ENCODE results near the gene CDCA8. TPM values are rescaled to one million over a fixed set of nuclear protein-coding genes. Genes with fewer than 3 reads are reported as not detected.

CDCA8 gene
- total RNA-seq, 1 experiment from 2014 or later: 48.5 TPM

GRCh38 chr1:37752213-37752582, 59.9 kb downstream of the CDCA8 start:
- Histone ChIP-seq H3K27me3 (ENCODE audit: insufficient read depth, low read length) (peaks cover 31% of the 10 kb centered on the region; the same call in 1 of the 2 replicates), H3K9me3 (ENCODE audit: control insufficient read depth, low read depth, low read length) (no peaks in the 10 kb centered on the region), H3K14ac (ENCODE audit: insufficient read depth, low read length) (no peak overlapping the region), H2BK15ac (ENCODE audit: low read depth, low read length) (no peak overlapping the region), H3K4me2 (ENCODE audit: insufficient read depth, insufficient read length, low read length) (no peak overlapping the region), H2AK5ac (ENCODE audit: insufficient read length, low read length) (no peak overlapping the region), H3K18ac (ENCODE audit: insufficient read length, low read depth, low read length) (no peak overlapping the region), H3K79me1 (ENCODE audit: insufficient read depth, low read depth, low read length, poor library complexity, severe bottlenecking) (no peaks in the 10 kb centered on the region), H3K23me2 (ENCODE audit: insufficient read length, low read depth, low read length, poor library complexity, severe bottlenecking) (no peaks in the 10 kb centered on the region), H3K79me2 (ENCODE audit: insufficient read depth, low read length) (no peaks in the 10 kb centered on the region), H2BK20ac (ENCODE audit: low read depth, low read length, poor library complexity, severe bottlenecking) (no peak overlapping the region), H2BK12ac (ENCODE audit: insufficient read length, low read depth, low read length) (no peak overlapping the region), H3K9ac (ENCODE audit: extremely low read depth, insufficient read length, low read length) (no peak overlapping the region), H3K4me1 (ENCODE audit: insufficient read depth, low read length) (no peaks in the 10 kb centered on the region; the same call in 1 of the 2 replicates), H2AFZ (ENCODE audit: low read length) (no peak overlapping the region), H2BK5ac (ENCODE audit: insufficient read length, low read length) (no peak overlapping the region), H3K23ac (ENCODE audit: insufficient read length, low read depth, low read length) (no peak overlapping the region), H3K4ac (ENCODE audit: low read depth, low read length) (no peak overlapping the region), H3K27ac (ENCODE audit: insufficient read length, low read depth, low read length) (no peak overlapping the region), H3T11ph (ENCODE audit: low read length) (no peak overlapping the region), H4K5ac (ENCODE audit: insufficient read length, low read depth, low read length) (no peak overlapping the region), H4K91ac (ENCODE audit: insufficient read length, low read depth, low read length) (no peak overlapping the region), H4K20me1 (ENCODE audit: control insufficient read depth, insufficient read depth, insufficient read length) (no peaks in the 10 kb centered on the region), H4K8ac (replicated peaks; ENCODE audit: insufficient read length, low read depth, low read length) (no peak overlapping the region), H3K56ac (ENCODE audit: insufficient read length, low read depth, low read length) (no peak overlapping the region), H2BK120ac (ENCODE audit: low read depth, low read length, poor library complexity, severe bottlenecking) (no peak overlapping the region)
- no peak for DNase-seq
- H3K36me3 Mint-ChIP-seq (ENCODE audit: insufficient read depth in 1 of 3, low read depth in 3 of 3): peaks cover 0 to 1% (median 0%) of the 10 kb centered on the region in 3 experiments; a peak in 1 of 7 replicates
- peaks cover 4 to 6% of the 10 kb centered on the region in 2 experiments; a peak in 2 of 4 replicates for H3K4me1 Mint-ChIP-seq
- H3K4me3 Mint-ChIP-seq: peak overlapping the region; percentile 66 to 78
- TF ChIP-seq, protein P1, sequence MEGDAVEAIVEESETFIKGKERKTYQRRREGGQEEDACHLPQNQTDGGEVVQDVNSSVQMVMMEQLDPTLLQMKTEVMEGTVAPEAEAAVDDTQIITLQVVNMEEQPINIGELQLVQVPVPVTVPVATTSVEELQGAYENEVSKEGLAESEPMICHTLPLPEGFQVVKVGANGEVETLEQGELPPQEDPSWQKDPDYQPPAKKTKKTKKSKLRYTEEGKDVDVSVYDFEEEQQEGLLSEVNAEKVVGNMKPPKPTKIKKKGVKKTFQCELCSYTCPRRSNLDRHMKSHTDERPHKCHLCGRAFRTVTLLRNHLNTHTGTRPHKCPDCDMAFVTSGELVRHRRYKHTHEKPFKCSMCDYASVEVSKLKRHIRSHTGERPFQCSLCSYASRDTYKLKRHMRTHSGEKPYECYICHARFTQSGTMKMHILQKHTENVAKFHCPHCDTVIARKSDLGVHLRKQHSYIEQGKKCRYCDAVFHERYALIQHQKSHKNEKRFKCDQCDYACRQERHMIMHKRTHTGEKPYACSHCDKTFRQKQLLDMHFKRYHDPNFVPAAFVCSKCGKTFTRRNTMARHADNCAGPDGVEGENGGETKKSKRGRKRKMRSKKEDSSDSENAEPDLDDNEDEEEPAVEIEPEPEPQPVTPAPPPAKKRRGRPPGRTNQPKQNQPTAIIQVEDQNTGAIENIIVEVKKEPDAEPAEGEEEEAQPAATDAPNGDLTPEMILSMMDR (conservative IDR thresholded peaks at IDR 0.05): no peak
- H3K9me3 Mint-ChIP-seq: peaks cover 0 to 2% of the 10 kb centered on the region in 2 experiments; a peak in 2 of 5 replicates
- WGBS (ENCODE audit: extremely low coverage, insufficient read length, low lambda C conversion rate): no CpG with 5 or more reads among the region's 11 CpGs
- H3K27me3 Mint-ChIP-seq (ENCODE audit: low read depth): peaks cover 46% of the 10 kb centered on the region
- H3K27ac Mint-ChIP-seq: no peak overlapping the region
